Measurements from ENCODE around the gene RGS8. TPM values are rescaled to one million over a fixed set of nuclear protein-coding genes. Genes with fewer than 3 reads are reported as not detected.
A peak's percentile ranks its signal among the peaks of the same experiment; 100 is the strongest.

Gene RGS8
- total and polyA plus RNA-seq, 11 donors, result 0.05 to 0.23 (median 0.11) TPM; not detected in 8

DNA sequence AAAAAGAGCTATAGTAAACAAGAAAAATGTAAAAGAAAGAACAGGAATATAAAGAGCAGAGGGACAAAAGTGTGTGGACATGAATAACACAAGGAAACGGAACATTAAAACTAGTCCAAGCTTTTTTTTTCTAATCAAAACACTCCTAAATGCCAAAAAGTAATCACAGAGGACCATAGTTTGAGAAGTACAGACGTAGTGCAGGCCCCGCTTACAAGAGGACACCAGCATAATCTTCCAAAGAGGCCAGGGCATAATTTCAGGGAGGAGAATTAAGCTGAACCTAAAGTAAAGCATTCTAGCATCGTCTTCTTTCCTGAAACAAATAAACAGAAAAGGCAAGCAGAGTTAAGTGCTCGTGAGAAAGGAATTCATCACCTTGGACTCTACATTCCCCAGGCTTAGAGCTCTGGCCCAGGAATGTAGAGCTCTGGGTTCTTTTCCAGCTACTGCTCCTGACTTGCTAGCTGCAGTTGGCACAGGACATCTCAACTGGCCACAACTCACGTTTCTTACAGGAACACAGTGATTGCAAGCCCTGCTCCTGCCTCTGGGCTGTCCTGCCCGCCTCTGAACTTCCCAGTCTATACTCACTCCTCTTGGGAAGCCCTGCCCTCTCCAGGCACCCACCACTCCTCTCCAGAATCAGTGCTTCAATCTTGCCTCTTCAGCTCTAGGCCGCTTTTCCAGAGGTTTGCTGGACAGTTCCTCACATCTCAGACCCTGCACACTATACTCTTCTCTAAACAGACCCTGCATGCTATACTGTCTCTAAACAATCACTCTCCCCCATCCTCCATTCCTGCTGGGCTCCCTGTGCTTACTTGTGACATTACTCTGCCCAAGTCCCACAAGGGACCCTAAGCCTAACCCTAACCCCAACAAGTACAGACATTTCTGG, 9.8 kb downstream of the RGS8 start:
- intact Hi-C loops (cut with DNase I), result loop anchor here in 3 of 10 donors (5.0 to 10.0 kb wide), 4 partner anchors 52 to 108 kb away; partner anchors contain the start of gene RGS16 (in 2 of the 3)
- H3K27ac ChIP-seq, result peak overlapping the region in 7 of 12 donors; percentile 15 to 53 (median 33)
- no peak overlapping the region for H3K4me3 ChIP-seq
- 42 to 52% (median 47%) methylated on average over 8 of the region's 8 CpGs for WGBS, 4 donors
- H3K4me1 ChIP-seq, result peaks cover 3 to 41% (median 25%) of the 10 kb centered on the region in 12 donors
- H3K9me3 ChIP-seq, result no peaks in the 10 kb centered on the region
- H3K36me3 ChIP-seq, result no peaks in the 10 kb centered on the region
- H3K27me3 ChIP-seq, result peaks cover 0 to 3% (median 0%) of the 10 kb centered on the region in 9 donors
- no peak for DNase-seq
- ATAC-seq, result peak; percentile 43 to 62 (median 56)
- TF ChIP-seq, protein P1, sequence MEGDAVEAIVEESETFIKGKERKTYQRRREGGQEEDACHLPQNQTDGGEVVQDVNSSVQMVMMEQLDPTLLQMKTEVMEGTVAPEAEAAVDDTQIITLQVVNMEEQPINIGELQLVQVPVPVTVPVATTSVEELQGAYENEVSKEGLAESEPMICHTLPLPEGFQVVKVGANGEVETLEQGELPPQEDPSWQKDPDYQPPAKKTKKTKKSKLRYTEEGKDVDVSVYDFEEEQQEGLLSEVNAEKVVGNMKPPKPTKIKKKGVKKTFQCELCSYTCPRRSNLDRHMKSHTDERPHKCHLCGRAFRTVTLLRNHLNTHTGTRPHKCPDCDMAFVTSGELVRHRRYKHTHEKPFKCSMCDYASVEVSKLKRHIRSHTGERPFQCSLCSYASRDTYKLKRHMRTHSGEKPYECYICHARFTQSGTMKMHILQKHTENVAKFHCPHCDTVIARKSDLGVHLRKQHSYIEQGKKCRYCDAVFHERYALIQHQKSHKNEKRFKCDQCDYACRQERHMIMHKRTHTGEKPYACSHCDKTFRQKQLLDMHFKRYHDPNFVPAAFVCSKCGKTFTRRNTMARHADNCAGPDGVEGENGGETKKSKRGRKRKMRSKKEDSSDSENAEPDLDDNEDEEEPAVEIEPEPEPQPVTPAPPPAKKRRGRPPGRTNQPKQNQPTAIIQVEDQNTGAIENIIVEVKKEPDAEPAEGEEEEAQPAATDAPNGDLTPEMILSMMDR (IDR thresholded peaks at IDR 0.05), result no peak
- no peak for TF ChIP-seq POLR2A (IDR thresholded peaks at IDR 0.05)

DNA sequence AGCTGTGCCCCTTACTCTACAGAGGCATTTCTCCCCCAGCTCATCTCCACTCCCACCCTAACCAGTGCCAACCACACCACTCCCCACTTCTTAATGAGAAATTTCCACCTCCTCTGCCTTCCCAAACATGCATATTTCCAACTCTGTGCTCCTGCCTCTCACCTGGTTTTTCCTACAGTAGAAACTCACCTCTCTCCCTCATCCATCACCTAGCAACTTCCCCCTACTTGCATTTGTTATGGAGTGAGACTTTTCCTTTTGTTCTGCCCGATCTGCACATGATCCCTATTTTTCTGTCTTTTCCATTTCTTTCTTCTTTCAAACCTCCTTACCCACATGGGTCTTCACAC, 11.9 kb downstream of the RGS8 start:
- Histone ChIP-seq H3K4me1 (peaks cover 3 to 38% (median 22%) of the 10 kb centered on the region in 12 donors), H3K27ac (no peak overlapping the region), H3K27me3 (peaks cover 0 to 3% (median 0%) of the 10 kb centered on the region in 9 donors), H3K4me3 (no peak overlapping the region), H3K36me3 (no peaks in the 10 kb centered on the region), H3K9me3 (no peaks in the 10 kb centered on the region)
- TF ChIP-seq POLR2A (IDR thresholded peaks at IDR 0.05), result no peak
- TF ChIP-seq, protein P1 (IDR thresholded peaks at IDR 0.05), result no peak
- intact Hi-C loops (cut with DNase I), result loop anchor here in 2 of 10 donors (5.0 to 10.0 kb wide), 2 partner anchors 50 to 92 kb away; no protein-coding TSS in a partner anchor
- no peak for DNase-seq
- ATAC-seq, result no peak
- 75 to 98% (median 79%) methylated on average over 1 of the region's 1 CpG for WGBS, 4 donors

DNA sequence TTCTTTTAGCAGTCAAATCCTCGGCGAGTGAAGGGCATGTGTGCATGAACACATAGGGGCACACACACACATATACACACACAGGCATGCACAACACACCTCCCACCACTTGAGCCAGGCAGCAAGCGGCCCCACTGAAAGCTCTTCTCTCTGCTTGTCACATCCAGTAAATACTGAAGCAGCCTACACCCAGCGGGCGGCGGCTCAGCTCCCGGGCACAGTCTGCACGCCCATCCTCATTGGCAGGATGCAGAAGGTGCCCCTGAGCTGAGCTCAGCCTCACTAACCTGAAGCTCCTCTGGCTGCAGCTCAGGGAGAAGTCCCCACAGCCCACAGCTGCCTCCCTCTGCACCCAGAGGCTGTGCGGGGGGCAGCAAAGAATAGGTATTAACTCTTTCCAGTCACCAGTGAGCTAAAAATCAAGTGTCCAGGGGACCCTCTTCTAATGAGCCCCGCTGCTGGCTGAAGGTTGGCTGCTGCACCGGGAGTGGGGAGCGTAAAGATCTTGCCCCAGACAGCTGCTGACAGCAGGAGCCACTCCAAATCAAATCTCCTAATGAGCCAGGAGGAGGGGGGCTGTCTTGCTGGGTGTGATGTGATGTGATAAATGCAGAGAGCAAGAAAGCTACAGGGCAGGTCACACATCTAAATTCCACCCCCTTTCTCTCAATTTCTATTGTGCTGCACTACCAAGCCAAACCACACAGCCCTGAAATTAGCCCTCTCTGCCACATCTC, 12.5 kb downstream of the RGS8 start:
- intact Hi-C loops (cut with DNase I), result loop anchor here in 2 of 10 donors (5.0 to 10.0 kb wide), 2 partner anchors 50 to 93 kb away; no protein-coding TSS in a partner anchor
- H3K27me3 ChIP-seq, result peaks cover 0 to 3% (median 0%) of the 10 kb centered on the region in 9 donors
- ATAC-seq (peak in 1 of 4 donors; percentile 45), DNase-seq (no peak)
- peaks cover 3 to 32% (median 21%) of the 10 kb centered on the region in 12 donors for H3K4me1 ChIP-seq
- WGBS, 4 donors, result 42 to 63% (median 55%) methylated on average over 4 to 12 of the region's 12 CpGs
- no peaks in the 10 kb centered on the region for H3K9me3 ChIP-seq
- TF ChIP-seq, protein P1 (IDR thresholded peaks at IDR 0.05), result peak in 1 of 12 donors; percentile 4
- TF ChIP-seq POLR2A (IDR thresholded peaks at IDR 0.05), result no peak
- H3K4me3 ChIP-seq, result no peak overlapping the region
- no peak overlapping the region for H3K27ac ChIP-seq
- H3K36me3 ChIP-seq, result no peaks in the 10 kb centered on the region

Data from heart left ventricle (tissue), 16 donors.